WI38 (cell line): Measurements from ENCODE around the gene ARHGAP31.
"Not testable (repeated sequence)": the region's sequence is repeated elsewhere in the genome, so short reads cannot be mapped to it uniquely, and the experiment has no call there.

Experiments used
- H3K4me3 ChIP-seq: 2 replicates; pipeline ENCODE4 v1.5.1; 2011; ENCODE audit warnings: low read depth, mild to moderate bottlenecking, control low read depth, low read length
- TF ChIP-seq, protein P1 (sequence below): IDR thresholded peaks from 2 replicates; pipeline ENCODE4 v1.5.1; 2012; ENCODE audit warnings: low read depth, mild to moderate bottlenecking, control low read depth, low read length

Gene ARHGAP31

DNA sequence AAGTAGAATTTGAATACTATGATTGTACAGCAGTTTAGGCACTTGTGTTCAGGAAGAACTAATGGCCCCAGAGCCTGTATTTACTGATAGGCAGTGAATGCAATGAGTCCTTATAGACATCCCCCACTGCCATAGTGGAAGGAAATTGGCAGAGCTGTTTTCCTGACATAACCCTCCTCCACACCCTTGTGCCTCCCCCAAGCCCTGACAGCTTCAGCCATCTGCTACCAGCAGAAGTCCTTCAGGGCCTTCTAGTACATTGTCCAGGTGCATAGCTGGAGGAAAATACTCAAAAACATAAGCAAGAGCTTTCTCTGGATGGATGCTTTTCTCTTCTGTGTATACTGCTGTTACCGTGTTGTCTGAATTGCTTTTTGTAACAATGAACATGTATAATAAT lies 20.6 kb downstream of the ARHGAP31 start:
- TF ChIP-seq, protein P1, sequence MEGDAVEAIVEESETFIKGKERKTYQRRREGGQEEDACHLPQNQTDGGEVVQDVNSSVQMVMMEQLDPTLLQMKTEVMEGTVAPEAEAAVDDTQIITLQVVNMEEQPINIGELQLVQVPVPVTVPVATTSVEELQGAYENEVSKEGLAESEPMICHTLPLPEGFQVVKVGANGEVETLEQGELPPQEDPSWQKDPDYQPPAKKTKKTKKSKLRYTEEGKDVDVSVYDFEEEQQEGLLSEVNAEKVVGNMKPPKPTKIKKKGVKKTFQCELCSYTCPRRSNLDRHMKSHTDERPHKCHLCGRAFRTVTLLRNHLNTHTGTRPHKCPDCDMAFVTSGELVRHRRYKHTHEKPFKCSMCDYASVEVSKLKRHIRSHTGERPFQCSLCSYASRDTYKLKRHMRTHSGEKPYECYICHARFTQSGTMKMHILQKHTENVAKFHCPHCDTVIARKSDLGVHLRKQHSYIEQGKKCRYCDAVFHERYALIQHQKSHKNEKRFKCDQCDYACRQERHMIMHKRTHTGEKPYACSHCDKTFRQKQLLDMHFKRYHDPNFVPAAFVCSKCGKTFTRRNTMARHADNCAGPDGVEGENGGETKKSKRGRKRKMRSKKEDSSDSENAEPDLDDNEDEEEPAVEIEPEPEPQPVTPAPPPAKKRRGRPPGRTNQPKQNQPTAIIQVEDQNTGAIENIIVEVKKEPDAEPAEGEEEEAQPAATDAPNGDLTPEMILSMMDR = no peak
- no peak overlapping the region for H3K4me3 ChIP-seq

DNA sequence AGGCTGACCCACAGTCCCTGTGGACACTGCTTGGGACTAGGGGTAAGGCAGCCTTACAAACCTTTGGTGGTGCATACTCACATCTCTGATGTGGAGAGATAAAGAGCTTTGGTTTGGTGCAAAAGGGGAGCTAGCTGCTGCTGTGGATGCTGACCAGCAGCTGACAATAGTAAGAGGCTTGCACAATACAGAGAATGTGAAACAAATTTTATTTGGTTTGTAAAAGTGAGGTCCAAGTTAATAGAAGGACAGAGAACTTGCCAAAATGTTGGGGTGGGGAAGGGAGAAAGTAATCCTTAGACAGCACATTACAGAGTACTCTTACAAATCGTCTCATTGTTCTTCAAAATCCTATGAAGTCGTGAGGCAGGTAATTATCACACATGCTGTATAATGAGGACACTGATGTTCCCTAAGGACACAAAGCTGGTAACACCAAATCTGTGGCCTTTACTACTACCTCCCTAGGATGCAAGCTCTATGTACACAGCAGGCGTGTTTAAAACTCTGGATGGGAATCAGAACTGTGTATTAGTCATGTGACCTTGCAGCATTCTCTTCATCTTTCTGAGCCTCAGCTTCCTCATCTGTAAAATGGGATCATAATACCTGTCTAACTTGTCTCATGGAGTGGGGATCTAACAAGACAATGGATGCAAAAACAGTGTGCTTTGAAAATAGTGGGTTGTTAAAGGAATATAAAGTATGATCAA lies 21.6 kb downstream of the ARHGAP31 start:
- TF ChIP-seq, protein P1 = no peak
- no peak overlapping the region for H3K4me3 ChIP-seq

DNA sequence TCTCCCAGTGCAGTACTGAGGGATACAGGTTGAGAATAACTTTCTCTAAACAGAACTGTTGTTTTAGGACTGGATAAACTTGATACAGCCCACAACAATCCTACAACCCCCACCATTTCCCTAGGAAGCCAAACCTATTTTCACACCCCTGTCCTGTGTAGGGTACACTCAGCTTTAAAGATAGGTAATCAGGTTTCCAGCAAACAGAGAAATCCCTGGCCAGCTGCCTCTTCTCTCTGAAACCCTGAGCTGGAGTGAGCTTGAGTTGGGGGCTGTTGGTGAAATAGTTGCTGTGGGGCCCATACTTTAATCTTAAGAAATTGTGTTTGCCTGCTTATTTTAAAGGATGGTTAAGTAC lies 22.1 kb downstream of the ARHGAP31 start:
- H3K4me3 ChIP-seq = no peak overlapping the region

DNA sequence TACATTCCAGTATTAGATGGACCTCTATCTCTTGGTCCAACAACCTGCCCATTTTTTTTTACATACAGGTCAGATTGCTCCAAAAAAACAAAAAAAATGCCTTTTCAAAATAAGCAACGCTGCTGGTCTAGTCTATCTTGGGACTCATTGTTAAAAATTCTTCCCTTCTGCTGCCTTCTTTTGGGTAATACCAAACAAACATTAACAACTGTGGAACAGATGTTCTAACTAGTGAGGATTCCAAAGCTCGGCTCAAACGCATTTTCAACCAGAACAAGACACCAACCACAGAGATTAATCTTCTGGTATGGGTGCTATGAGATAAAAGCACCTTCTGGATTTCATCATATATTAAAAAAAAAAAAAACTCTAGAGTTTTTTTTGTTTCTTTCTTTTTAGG lies 24.7 kb downstream of the ARHGAP31 start:
- H3K4me3 ChIP-seq = no peak overlapping the region
- TF ChIP-seq, protein P1 = no peak

More for the DNA sequence above, 22.1 kb downstream of the ARHGAP31 start:
- TF ChIP-seq, protein P1 = no peak

DNA sequence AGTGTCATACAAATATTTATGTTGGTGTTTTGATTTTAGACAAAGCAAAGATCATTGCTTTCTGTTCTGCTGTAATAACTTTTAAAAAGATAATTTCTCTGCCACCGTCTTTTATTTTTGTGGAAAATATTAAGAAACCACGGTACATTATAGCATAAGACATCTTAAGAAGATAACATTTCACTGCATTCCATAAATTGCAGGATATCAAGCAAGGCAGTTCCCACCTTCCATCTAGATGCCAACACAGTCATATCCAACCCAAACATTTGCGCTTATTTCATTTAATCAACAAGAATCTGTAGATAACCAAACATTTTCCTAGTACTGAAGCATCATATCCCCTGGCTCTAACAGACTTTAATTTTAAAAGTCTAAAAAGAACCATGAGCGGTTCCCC lies 25.1 kb downstream of the ARHGAP31 start:
- H3K4me3 ChIP-seq = no peak overlapping the region
- TF ChIP-seq, protein P1 = no peak

DNA sequence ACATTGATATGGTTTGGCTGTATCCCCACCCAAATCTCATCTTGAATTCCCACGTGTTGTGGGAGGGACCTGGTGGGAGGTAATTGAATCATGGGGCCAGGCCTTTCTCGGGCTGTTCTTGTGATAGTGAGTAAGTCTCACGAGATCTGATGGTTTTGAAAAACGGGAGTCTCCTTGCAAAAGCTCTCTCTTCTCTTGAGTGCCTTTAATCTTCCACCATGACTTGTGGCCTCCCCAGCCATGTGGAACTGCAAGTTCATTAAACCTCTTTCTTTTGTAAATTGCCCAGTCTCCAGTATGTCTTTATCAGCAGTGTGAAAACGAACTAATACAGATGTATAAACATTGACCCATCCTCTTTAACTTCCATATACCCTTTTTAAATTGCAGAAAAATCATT lies 26.6 kb downstream of the ARHGAP31 start:
- H3K4me3 ChIP-seq = not testable (repeated sequence)

DNA sequence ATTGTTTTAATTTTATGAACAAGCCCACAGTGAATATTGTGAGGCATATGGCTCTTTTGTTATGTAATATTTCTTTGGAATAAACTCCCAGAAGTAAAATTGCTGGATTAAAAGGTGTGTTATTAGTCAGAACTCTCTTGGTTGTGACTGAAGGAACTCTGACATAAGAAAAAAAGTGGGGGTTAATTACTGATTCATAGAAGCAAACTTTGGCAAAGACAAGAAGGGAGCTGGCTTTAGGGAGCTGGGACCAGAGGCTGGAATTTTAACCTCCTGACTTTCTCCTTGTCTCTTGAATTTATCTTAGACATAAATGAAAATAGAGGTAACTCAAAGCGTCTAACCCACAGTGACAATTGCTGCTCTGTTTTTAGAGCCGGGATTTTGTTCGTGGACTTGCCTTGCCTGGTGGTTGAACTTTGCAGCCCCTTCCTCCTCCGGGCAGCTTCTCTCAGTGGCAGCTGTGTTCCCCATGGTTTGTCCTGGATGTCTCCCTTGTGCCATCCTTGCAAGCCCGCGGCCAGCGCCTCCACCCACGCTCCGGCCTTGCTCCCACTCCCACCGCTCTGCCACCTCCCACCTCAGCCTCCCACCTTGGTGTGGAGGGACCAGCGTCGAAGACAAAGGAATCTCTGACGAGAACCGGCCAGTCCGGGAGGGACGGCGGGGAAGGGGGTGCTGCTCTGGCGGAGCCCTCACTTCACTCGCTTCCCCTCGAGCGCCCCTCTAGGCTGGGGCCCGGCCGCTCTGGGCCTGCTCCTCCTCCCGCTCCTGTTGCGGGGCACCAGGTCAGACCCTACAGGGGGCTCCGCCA lies 28.0 kb downstream of the ARHGAP31 start:
- TF ChIP-seq, protein P1 = no peak
- H3K4me3 ChIP-seq = peak overlapping the region; percentile 70
